Mesenchymal stem cell (in vitro differentiated cells and primary cell): ENCODE data around the gene BUD31.
"Not testable (repeated sequence)": the region's sequence is repeated elsewhere in the genome, so short reads cannot be mapped to it uniquely, and the experiment has no call there.

Experiments used
- DNase-seq: peaks from one replicate; pipeline ENCODE4 v3.0.0-alpha.2; 2013
- H2AFZ ChIP-seq: one replicate; pipeline ENCODE4 v1.6.1; 2013; ENCODE audit warnings: low read depth, mild to moderate bottlenecking, control low read depth, inconsistent platforms, low read length, moderate library complexity
- H2AK5ac ChIP-seq: 2 replicates; pipeline ENCODE4 v1.6.1; 2013; ENCODE audit warnings: low read length, moderate library complexity, mild to moderate bottlenecking, inconsistent platforms; ENCODE audit not compliant: severe bottlenecking
- H2BK120ac ChIP-seq: one replicate; pipeline ENCODE4 v1.6.1; 2013; ENCODE audit warnings: low read depth, mild to moderate bottlenecking, inconsistent platforms, low read length, moderate library complexity
- H2BK12ac ChIP-seq, 2 experiments: one replicate each; pipeline ENCODE4 v1.6.1; 2013; ENCODE audit warnings: inconsistent platforms in 2 of 2, low read length in 2 of 2, mild to moderate bottlenecking in 2 of 2, moderate library complexity in 2 of 2, control low read depth in 1 of 2
- H2BK15ac ChIP-seq: one replicate; pipeline ENCODE4 v1.6.1; 2013; ENCODE audit warnings: mild to moderate bottlenecking, low read depth, inconsistent platforms; ENCODE audit not compliant: poor library complexity, severe bottlenecking
- H2BK5ac ChIP-seq: 2 replicates; pipeline ENCODE4 v1.6.1; 2013; ENCODE audit warnings: low read depth, mild to moderate bottlenecking, low read length, control low read depth, inconsistent platforms; ENCODE audit not compliant: poor library complexity, severe bottlenecking
- H3K14ac ChIP-seq, 2 experiments: one replicate each; pipeline ENCODE4 v1.6.1; 2013; ENCODE audit warnings: inconsistent platforms in 2 of 2, low read length in 2 of 2, control low read depth in 1 of 2, mild to moderate bottlenecking in 1 of 2, moderate library complexity in 1 of 2
- H3K18ac ChIP-seq, 2 experiments: one replicate each; pipeline ENCODE4 v1.6.1; 2013; ENCODE audit warnings: inconsistent platforms in 2 of 2, low read length in 2 of 2, control low read depth in 1 of 2, low read depth in 1 of 2, mild to moderate bottlenecking in 1 of 2
- H3K23ac ChIP-seq, 2 experiments: one replicate each; pipeline ENCODE4 v1.6.1; 2013; ENCODE audit warnings: inconsistent platforms in 2 of 2, low read length in 2 of 2, mild to moderate bottlenecking in 2 of 2, moderate library complexity in 2 of 2, control low read depth in 1 of 2
- H3K27ac ChIP-seq: 2 replicates; pipeline ENCODE4 v1.5.1; 2013; ENCODE audit warnings: mild to moderate bottlenecking, moderate library complexity, low read length, control low read depth, inconsistent platforms; ENCODE audit not compliant: poor library complexity, severe bottlenecking
- H3K27me3 ChIP-seq, 2 experiments: 2 replicates each; pipeline versions ENCODE4 v1.6.1 to v1.7.0; 2013; ENCODE audit warnings: low read length in 2 of 2, mild to moderate bottlenecking in 2 of 2, moderate library complexity in 2 of 2, control low read depth in 1 of 2, inconsistent platforms in 1 of 2; ENCODE audit not compliant: control insufficient read depth in 1 of 2, insufficient read depth in 1 of 2
- H3K36me3 ChIP-seq, 2 experiments: 2 replicates each; pipeline versions ENCODE4 v1.6.1 to v1.7.0; 2013; ENCODE audit warnings: low read length in 2 of 2, control low read depth in 1 of 2, inconsistent platforms in 1 of 2, low read depth in 1 of 2, mild to moderate bottlenecking in 1 of 2; ENCODE audit not compliant: insufficient read depth in 2 of 2, control insufficient read depth in 1 of 2
- H3K4ac ChIP-seq, 2 experiments: one replicate each; pipeline ENCODE4 v1.6.1; 2013; ENCODE audit warnings: inconsistent platforms in 2 of 2, low read length in 2 of 2, mild to moderate bottlenecking in 2 of 2, moderate library complexity in 2 of 2, control low read depth in 1 of 2, low read depth in 1 of 2
- H3K4me1 ChIP-seq: 2 replicates; pipeline ENCODE4 v1.6.1; 2013; ENCODE audit warnings: low read depth, low read length, control low read depth; ENCODE audit not compliant: control insufficient read depth, insufficient read depth
- H3K4me2 ChIP-seq: 2 replicates; pipeline ENCODE4 v1.6.1; 2013; ENCODE audit warnings: low read length, mild to moderate bottlenecking, inconsistent platforms; ENCODE audit not compliant: poor library complexity, severe bottlenecking
- H3K4me3 ChIP-seq, 2 experiments: 2 replicates each; pipeline versions ENCODE4 v1.5.1 to v1.7.0; 2013; ENCODE audit warnings: low read length in 2 of 2, mild to moderate bottlenecking in 2 of 2, control low read depth in 1 of 2, low read depth in 1 of 2; ENCODE audit not compliant: insufficient read depth in 1 of 2
- H3K79me1 ChIP-seq: replicated peaks from 2 replicates; pipeline ENCODE4 v1.6.1; 2013; ENCODE audit warnings: mild to moderate bottlenecking, control low read depth, low read length, inconsistent platforms; ENCODE audit not compliant: poor library complexity, severe bottlenecking
- H3K9ac ChIP-seq: 2 replicates; pipeline ENCODE4 v1.7.0; 2013; ENCODE audit warnings: mild to moderate bottlenecking, low read length, moderate library complexity
- H3K9me3 ChIP-seq: 2 replicates; pipeline ENCODE4 v1.7.0; 2013; ENCODE audit warnings: mild to moderate bottlenecking, low read length; ENCODE audit not compliant: control insufficient read depth
- H4K8ac ChIP-seq: one replicate; pipeline ENCODE4 v1.6.1; 2013; ENCODE audit warnings: inconsistent platforms, mild to moderate bottlenecking, low read length, moderate library complexity
- H4K91ac ChIP-seq: one replicate; pipeline ENCODE4 v1.6.1; 2013; ENCODE audit warnings: mild to moderate bottlenecking, low read length, inconsistent platforms
- WGBS: methylation state at CpG from one replicate; pipeline ENCODE4 v1.1.7; 2013; ENCODE audit warnings: mixed read lengths; 5-methylcytosine and 5-hydroxymethylcytosine counted together

Gene BUD31

DNA sequence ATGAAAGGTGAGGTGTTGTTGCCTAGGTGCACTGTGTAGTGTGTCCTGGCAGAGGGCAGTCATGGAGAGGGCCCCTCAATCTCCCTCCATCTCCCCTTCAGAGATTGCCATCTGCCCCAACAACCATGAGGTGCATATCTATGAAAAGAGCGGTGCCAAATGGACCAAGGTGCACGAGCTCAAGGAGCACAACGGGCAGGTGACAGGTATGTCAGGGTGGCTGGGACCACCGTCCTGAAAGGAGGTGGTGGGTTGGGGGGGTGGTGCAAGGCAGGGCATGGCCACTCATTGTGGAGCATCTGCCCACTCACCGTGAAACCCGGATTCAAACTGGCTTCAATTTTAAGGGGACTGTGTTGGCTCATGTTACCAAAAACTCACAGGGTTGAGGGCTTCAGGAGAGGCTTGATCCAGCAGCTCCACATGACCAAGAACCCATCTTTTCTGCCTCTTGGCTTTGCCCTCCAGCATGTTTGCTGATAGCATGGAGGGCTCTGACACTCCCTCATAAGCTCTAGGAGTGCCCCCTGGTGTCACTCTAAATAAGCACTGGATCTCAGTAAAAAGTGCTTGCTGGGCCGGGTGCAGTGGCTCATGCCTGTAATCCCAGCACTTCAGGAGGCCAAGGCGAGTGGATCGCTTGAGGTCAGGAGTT is 22.1 kb upstream of the BUD31 start:
- Histone ChIP-seq H3K4ac (no peak overlapping the region), H3K18ac (no peak overlapping the region), H3K23ac (no peak overlapping the region), H3K27ac (no peak overlapping the region), H2BK15ac (no peak overlapping the region), H2BK5ac (no peak overlapping the region), H3K9ac (no peak overlapping the region), H3K4me2 (no peak overlapping the region), H2BK120ac (no peak overlapping the region), H3K36me3 (peaks cover 74% of the 10 kb centered on the region in 2 experiments), H3K27me3 (no peaks in the 10 kb centered on the region), H4K91ac (no peak overlapping the region), H3K4me1 (peaks cover 12% of the 10 kb centered on the region), H3K9me3 (no peaks in the 10 kb centered on the region), H3K4me3 (no peak overlapping the region), H2AFZ (no peak overlapping the region), H2AK5ac (no peak overlapping the region), H3K14ac (no peak overlapping the region), H4K8ac (no peak overlapping the region), H3K79me1 (peaks cover 33% of the 10 kb centered on the region), H2BK12ac (no peak overlapping the region)
- peak; percentile 36 for DNase-seq
- WGBS, result 96% methylated on average over 9 of the region's 9 CpGs

DNA sequence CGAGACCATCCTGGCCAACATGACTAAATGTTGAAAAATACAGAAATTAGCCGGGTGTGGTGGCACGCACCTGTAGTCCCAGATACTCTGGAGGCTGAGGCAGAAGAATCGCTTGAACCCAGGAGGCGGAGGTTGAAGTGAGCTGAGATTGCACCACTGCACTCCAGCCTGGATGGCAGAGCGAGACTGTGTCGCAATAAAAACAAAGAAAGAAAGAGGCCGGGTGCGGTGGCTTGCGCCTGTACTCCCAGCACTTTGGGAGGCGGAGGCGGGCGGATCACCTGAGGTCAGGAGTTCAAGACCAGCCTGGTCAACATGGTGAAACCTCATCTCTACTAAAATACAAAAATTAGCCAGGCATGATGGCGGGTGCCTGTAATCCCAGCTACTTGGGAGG is 21.5 kb upstream of the BUD31 start:
- not testable (repeated sequence) for H3K18ac ChIP-seq, H2AK5ac ChIP-seq, H4K8ac ChIP-seq, H2BK15ac ChIP-seq, H3K4me3 ChIP-seq, H3K9me3 ChIP-seq, H2AFZ ChIP-seq, H3K9ac ChIP-seq, H2BK12ac ChIP-seq, H3K14ac ChIP-seq, H4K91ac ChIP-seq, H3K23ac ChIP-seq, H3K27ac ChIP-seq, H3K4ac ChIP-seq, H2BK120ac ChIP-seq, DNase-seq, H3K27me3 ChIP-seq, H3K4me2 ChIP-seq, H2BK5ac ChIP-seq
- H3K4me1 ChIP-seq, result peaks cover 10% of the 10 kb centered on the region
- peaks cover 33% of the 10 kb centered on the region for H3K79me1 ChIP-seq
- peaks cover 76 to 78% of the 10 kb centered on the region in 2 experiments for H3K36me3 ChIP-seq
- 94% methylated on average over 13 of the region's 14 CpGs for WGBS

- no peak overlapping the region for H3K18ac ChIP-seq
- 98% methylated on average over 20 of the region's 20 CpGs for WGBS
- no peak overlapping the region for H3K9ac ChIP-seq
- H2AFZ ChIP-seq, result no peak overlapping the region
- no peak overlapping the region for H2BK12ac ChIP-seq
- H3K4ac ChIP-seq, result no peak overlapping the region
- no peak overlapping the region for H3K4me3 ChIP-seq
- DNase-seq, result no peak
- H3K14ac ChIP-seq, result no peak overlapping the region
- no peak overlapping the region for H3K23ac ChIP-seq
- no peak overlapping the region for H4K91ac ChIP-seq
- H2BK120ac ChIP-seq, result no peak overlapping the region
- H2BK15ac ChIP-seq, result no peak overlapping the region
- H3K4me1 ChIP-seq, result peaks cover 17% of the 10 kb centered on the region
- H3K27me3 ChIP-seq, result no peaks in the 10 kb centered on the region
- no peak overlapping the region for H2AK5ac ChIP-seq
- no peaks in the 10 kb centered on the region for H3K9me3 ChIP-seq
- no peak overlapping the region for H2BK5ac ChIP-seq
- H3K4me2 ChIP-seq, result no peak overlapping the region
- peaks cover 34% of the 10 kb centered on the region for H3K79me1 ChIP-seq
- H4K8ac ChIP-seq, result no peak overlapping the region
- no peak overlapping the region for H3K27ac ChIP-seq
- H3K36me3 ChIP-seq, result peaks cover 80 to 81% of the 10 kb centered on the region in 2 experiments
Measured at GRCh38 chr7:99387912-99388311, 20.9 kb upstream of the BUD31 start.

GRCh38 chr7:99389772-99390171 is 19.0 kb upstream of the BUD31 start:
- Histone ChIP-seq H2AFZ (no peak overlapping the region), H3K79me1 (peaks cover 30% of the 10 kb centered on the region), H2BK12ac (no peak overlapping the region), H3K9me3 (no peaks in the 10 kb centered on the region), H3K4me3 (peak overlapping the region in 1 of 2 experiments; percentile 15), H3K27me3 (no peaks in the 10 kb centered on the region), H3K14ac (no peak overlapping the region), H3K4me2 (no peak overlapping the region), H3K4ac (no peak overlapping the region), H3K18ac (no peak overlapping the region), H3K4me1 (peaks cover 21% of the 10 kb centered on the region), H2BK15ac (no peak overlapping the region), H2BK5ac (no peak overlapping the region), H2AK5ac (no peak overlapping the region), H2BK120ac (no peak overlapping the region), H3K23ac (no peak overlapping the region), H3K27ac (no peak overlapping the region), H4K91ac (no peak overlapping the region), H3K9ac (no peak overlapping the region), H3K36me3 (peaks cover 80% of the 10 kb centered on the region in 2 experiments), H4K8ac (no peak overlapping the region)
- DNase-seq, result no peak
- 95% methylated on average over 13 of the region's 13 CpGs for whole genome bisulfite sequencing
